Osteocyte (in vitro differentiated cells): ENCODE results near the gene DOCK2. TPM values are rescaled to one million over a fixed set of nuclear protein-coding genes. Genes with fewer than 3 reads are reported as not detected.

Source experiments
- DNase-seq: peaks from one replicate; pipeline ENCODE4 v3.0.0; 2021; ENCODE audit warnings: mixed read lengths; ENCODE audit not compliant: unreplicated experiment; ENCODE audit errors: extremely low spot score
- H3K27ac Mint-ChIP-seq: one replicate; pipeline ENCODE4 v1.8.0; 2021; ENCODE audit warnings: mild to moderate bottlenecking, mixed read lengths; ENCODE audit not compliant: unreplicated experiment
- H3K27me3 Mint-ChIP-seq: one replicate; pipeline ENCODE4 v1.8.0; 2021; ENCODE audit warnings: mixed read lengths; ENCODE audit not compliant: unreplicated experiment
- H3K36me3 Mint-ChIP-seq: one replicate; pipeline ENCODE4 v1.8.0; 2021; ENCODE audit warnings: mixed read lengths; ENCODE audit not compliant: unreplicated experiment
- H3K4me1 Mint-ChIP-seq: one replicate; pipeline ENCODE4 v1.8.0; 2021; ENCODE audit warnings: mixed read lengths; ENCODE audit not compliant: unreplicated experiment
- H3K4me3 Mint-ChIP-seq: one replicate; pipeline ENCODE4 v1.8.0; 2021; ENCODE audit warnings: mild to moderate bottlenecking, moderate library complexity, mixed read lengths; ENCODE audit not compliant: unreplicated experiment
- H3K9me3 Mint-ChIP-seq: one replicate; pipeline ENCODE4 v1.8.0; 2021; ENCODE audit warnings: mixed read lengths; ENCODE audit not compliant: unreplicated experiment
- CTCF ChIP-seq: fragments of 200-600 bp; sonication (generic); IDR thresholded peaks from 2 replicates; pipeline ENCODE4 v1.5.0; 2021; ENCODE audit warnings: antibody characterized with exemption, mild to moderate bottlenecking, moderate library complexity
- total RNA-seq: library from RNA; stranded (reverse); gene quantifications from 2 replicates; pipeline ENCODE4 v1.2.1, GENCODE V29; 2021

The DOCK2 gene
- total RNA-seq, 1 donor from 2014 or later: 11.6 TPM

GRCh38 chr5:169909945-169910344 lies 272.9 kb downstream of the DOCK2 start:
- DNase-seq: no peak

GRCh38 chr5:169910393-169910792 lies 273.3 kb downstream of the DOCK2 start:
- Mint-ChIP-seq H3K9me3 (no peaks in the 10 kb centered on the region), H3K27me3 (no peaks in the 10 kb centered on the region), H3K4me1 (peaks cover 7% of the 10 kb centered on the region), H3K27ac (no peak overlapping the region), H3K4me3 (no peak overlapping the region), H3K36me3 (no peaks in the 10 kb centered on the region)
- TF ChIP-seq CTCF: no peak
- DNase-seq: no peak

More at GRCh38 chr5:169909945-169910344, 272.9 kb downstream of the DOCK2 start:
- Mint-ChIP-seq H3K36me3 (no peaks in the 10 kb centered on the region), H3K4me1 (peaks cover 11% of the 10 kb centered on the region), H3K9me3 (no peaks in the 10 kb centered on the region), H3K27ac (no peak overlapping the region), H3K4me3 (no peak overlapping the region), H3K27me3 (no peaks in the 10 kb centered on the region)
- no peak for TF ChIP-seq CTCF

DNA sequence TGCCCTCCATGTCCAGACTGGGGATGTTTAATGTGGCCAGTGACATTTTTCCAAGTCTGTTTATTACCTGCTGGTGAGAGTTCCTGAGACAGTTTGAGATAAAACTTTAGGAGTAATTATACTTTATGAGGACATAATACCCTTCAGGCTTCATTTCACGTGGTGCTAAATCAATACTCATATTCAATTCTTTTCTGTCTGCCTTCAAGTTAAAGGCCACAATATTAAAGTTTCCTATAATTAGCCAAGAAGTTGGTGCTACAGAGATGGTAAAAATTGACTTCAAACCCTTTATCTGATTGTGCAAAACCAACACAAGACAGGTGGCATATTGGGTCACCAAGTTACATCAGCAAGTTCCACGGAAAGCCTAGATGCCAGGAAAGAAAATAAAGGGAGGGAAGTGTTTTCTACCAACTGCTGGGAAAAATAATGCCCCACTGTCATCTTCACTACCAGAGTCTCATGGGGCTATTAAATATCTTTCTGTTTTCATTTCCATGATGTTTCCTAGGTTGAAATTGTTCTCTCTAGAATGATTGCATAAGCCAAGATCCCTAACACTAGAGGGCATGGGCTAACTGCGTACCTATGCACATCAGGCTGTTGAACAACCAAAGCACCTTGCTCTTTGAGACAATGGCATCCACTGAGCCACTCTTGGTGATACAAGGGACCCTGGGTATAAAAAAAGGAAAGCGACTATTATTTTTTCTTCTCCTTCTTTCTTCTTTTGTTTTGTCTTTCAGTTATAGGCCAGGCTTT lies 274.6 kb downstream of the DOCK2 start:
- no peak for DNase-seq
- no peak overlapping the region for H3K27ac Mint-ChIP-seq
- H3K27me3 Mint-ChIP-seq: no peaks in the 10 kb centered on the region

GRCh38 chr5:169913479-169913878 lies 276.4 kb downstream of the DOCK2 start:
- Mint-ChIP-seq H3K4me1 (peaks cover 7% of the 10 kb centered on the region), H3K36me3 (no peaks in the 10 kb centered on the region), H3K27me3 (no peaks in the 10 kb centered on the region), H3K4me3 (no peak overlapping the region), H3K9me3 (no peaks in the 10 kb centered on the region), H3K27ac (no peak overlapping the region)
- no peak for DNase-seq
- TF ChIP-seq CTCF: no peak

More for the DNA sequence above, 274.6 kb downstream of the DOCK2 start:
- no peak for TF ChIP-seq CTCF
- Mint-ChIP-seq H3K4me3 (no peak overlapping the region), H3K36me3 (no peaks in the 10 kb centered on the region), H3K9me3 (no peaks in the 10 kb centered on the region), H3K4me1 (peaks cover 4% of the 10 kb centered on the region)

DNA sequence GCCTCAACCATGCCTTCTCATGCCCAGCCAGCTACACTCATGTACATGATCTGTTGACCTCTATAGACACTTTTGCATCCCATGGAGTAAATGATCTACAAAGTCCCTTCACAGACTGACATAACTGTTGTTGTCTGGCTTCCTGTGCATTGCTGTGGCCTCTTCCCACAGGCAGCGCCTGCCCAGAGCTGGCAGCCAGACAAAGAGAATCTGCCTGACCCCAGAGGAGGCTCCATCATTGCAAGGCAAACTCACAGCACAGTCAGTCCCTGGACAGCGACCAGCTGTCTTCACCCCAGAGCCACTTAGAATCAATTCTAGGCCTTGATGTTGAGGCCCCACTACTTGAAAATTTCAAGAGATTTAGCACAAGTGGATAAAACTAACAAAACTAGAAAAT lies 277.7 kb downstream of the DOCK2 start:
- no peak for TF ChIP-seq CTCF
- Mint-ChIP-seq H3K27ac (no peak overlapping the region), H3K27me3 (no peaks in the 10 kb centered on the region), H3K4me1 (peaks cover 7% of the 10 kb centered on the region), H3K9me3 (no peaks in the 10 kb centered on the region), H3K36me3 (no peaks in the 10 kb centered on the region), H3K4me3 (no peak overlapping the region)
- no peak for DNase-seq
